DLD1 (cell line): Measurements from ENCODE around the gene RAG2.

Experiments
- in situ Hi-C: cut with HindIII; loops from 2 replicates; pipeline ENCODE4 v1.10.0; 2017; ENCODE audit warnings: low sequenced_read_pairs

Gene RAG2

GRCh38 chr11:36598051-36598450, at the start of gene RAG2:
RAG2 (minus strand) TSS chr11:36598236; CDS start chr11:36594168, 4,068 bp downstream.
- in situ Hi-C loops, result no loop called here

DNA sequence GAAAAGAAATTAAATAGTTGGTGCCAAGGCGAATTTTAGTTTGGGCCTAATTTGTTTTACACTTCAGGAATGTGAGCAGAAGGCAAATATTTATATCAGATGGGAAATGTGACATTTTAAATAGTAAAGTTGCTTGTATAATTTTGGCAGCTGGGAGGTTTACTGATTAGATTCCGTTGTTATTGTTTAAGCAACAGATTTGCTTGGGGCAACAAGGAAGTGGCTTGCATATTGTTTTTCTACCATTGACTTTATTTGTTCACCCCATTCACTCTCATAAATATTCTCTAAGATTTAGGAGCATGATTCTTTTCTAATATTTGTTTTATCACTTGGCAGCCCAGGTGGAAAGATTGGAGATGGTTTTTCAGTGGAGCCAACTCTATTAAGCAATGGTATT, 40.5 kb upstream of the RAG2 start:
- in situ Hi-C loops, result no loop called here

- in situ Hi-C loops, result no loop called here
These were observed 37.2 kb upstream of the RAG2 start for GRCh38 chr11:36635066-36635862.

DNA sequence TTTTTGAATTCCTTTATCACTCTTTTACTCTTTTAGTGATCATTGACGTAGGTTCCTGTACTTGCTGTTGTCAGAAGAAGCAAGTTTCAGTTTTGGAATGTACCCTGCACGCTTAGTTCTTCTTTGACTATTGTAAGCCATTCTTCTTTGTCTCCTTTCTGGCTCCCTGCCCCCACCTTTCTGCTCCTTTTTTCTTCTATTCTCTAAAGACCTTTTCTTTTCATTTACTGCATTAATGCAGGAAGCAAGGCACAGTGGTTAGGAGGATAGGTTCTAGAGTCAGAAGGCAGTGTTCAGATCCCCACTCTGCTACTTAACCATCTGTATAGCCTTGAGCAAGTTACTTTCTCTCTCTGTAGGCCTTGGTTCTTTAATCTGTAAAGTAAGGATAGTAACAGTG, 33.7 kb upstream of the RAG2 start:
- in situ Hi-C loops, result no loop called here

- in situ Hi-C loops, result no loop called here
These were observed 30.8 kb upstream of the RAG2 start for GRCh38 chr11:36628765-36629244.

DNA sequence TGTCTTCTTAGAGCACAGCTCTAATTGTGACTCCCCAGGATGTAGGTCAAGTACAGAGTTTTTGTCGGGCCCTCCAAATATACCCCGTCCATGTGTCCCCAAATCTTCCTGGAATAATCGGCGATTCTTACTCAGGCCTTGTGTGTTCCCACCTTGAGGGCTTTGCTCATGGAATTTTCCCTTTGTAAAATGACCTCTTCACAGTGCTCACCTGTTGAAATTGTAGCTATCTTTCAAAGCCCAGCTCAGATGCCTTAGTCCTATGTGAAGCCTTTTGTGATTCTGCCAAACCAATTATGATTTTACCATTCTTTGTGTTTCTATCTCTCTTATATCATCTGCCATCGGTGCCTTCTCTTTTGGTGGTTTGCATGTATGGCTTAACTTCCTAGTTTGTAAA, 30.1 kb upstream of the RAG2 start:
- in situ Hi-C loops, result no loop called here

DNA sequence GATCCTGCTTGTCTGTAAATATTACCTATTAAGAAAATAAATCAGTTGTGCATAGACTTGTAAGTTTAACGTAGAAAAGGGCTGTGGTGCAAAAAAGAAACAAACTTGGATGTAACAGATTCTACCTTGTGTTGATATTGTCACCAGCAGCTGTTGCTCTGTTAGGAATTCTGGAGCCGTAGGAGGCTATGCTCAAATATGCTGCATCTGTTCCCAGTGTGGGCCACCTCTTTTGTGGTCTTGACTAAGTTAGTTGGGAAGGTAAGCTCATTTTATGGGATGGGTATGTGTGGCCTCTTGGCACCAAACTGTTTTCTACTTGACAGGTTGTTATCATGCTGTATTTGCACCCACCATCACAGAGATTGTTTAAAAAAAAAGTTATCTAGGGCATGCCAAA, 29.4 kb upstream of the RAG2 start:
- in situ Hi-C loops, result no loop called here

- in situ Hi-C loops, result no loop called here
These were observed 29.0 kb upstream of the RAG2 start for GRCh38 chr11:36627006-36627405.

- in situ Hi-C loops, result no loop called here
These were observed 25.5 kb upstream of the RAG2 start for GRCh38 chr11:36623494-36623893.

GRCh38 chr11:36622431-36623136, 24.5 kb upstream of the RAG2 start:
- in situ Hi-C loops, result no loop called here

GRCh38 chr11:36620246-36620645, 22.2 kb upstream of the RAG2 start:
- in situ Hi-C loops, result no loop called here

- in situ Hi-C loops, result no loop called here
These were observed 21.5 kb upstream of the RAG2 start for GRCh38 chr11:36619502-36619901.

GRCh38 chr11:36618363-36619047, 20.5 kb upstream of the RAG2 start:
- in situ Hi-C loops, result no loop called here

- in situ Hi-C loops, result no loop called here
These were observed 19.7 kb upstream of the RAG2 start for GRCh38 chr11:36617543-36618362.

DNA sequence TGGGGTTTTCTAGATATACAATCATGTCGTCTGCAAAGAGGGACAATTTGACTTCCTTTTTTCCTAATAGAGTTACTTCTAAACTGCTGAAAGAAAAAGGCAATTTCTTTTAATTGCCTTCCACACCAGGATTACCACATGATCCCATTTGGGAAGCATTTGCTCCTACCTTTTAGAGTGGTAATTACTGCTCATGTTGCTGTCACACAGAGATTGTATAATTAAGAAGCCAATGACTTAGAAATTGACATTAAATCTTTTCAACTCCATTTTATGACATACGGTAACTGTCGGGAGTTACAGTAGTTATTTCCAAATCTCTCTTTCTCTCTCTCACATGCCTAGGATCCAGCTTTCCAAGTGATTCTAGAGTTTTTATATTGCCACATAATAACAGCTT, 17.8 kb upstream of the RAG2 start:
- in situ Hi-C loops, result no loop called here

- in situ Hi-C loops, result no loop called here
These were observed 11.3 kb upstream of the RAG2 start for GRCh38 chr11:36609383-36609782.

- in situ Hi-C loops, result no loop called here
These were observed 10.6 kb upstream of the RAG2 start for GRCh38 chr11:36608491-36609199.

DNA sequence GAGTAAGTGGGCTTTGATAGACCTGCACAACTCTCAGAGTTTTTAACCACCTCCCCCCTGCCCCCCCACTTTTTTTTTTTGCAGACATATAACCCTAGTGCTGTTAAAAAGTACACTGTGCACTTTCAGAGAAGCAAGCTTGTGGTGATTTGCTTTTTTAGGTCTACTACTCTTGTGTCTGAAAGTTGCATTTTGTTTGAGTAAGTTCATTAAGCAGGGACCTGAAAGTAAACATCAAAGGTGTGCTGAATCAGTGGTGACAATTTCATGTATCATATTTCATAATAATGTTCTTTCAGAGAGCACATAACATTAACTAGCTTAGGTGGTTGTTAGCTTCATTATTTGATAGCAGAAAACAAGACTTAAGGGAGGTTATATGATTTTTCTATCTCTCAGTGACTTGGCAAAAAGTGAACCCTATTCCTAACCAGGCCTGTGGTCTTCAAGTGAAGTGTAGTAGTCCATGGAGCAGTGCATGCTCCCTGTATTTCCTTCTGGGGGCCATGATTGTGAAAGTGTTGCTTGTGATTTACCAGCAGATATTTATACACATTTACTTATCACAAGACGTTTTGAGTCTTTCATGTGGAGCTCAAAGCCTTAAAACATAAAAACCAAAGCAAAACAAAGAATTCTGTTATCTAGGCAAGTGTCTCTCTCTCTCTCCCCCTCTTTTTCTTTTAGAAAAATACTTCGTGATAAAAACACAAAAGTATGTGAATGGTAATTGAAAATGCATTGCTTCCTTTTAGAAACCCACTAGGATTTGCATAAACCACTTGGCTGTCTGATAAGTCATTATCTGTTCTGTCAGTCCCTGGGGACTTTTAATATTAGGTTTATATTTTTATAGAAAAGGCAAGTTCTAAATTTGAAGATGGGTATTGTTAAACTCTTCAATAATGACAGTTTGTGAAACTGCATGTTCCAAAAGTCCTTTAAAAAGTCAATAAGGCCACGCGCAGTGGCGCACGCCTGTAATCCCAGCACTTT, 7.5 kb upstream of the RAG2 start:
- in situ Hi-C loops, result no loop called here

GRCh38 chr11:36602135-36602534, 4.1 kb upstream of the RAG2 start:
- in situ Hi-C loops, result no loop called here
